Trophoblast cell (in vitro differentiated cells and primary cell): ENCODE results near the gene HIVEP3.

Experiments
- DNase-seq, 2 donors: peaks; one replicate each; pipeline ENCODE4 v3.0.0-alpha.2; 2016
- H2AFZ ChIP-seq: 2 replicates; pipeline ENCODE4 v1.6.1; 2013; ENCODE audit warnings: low read length, moderate library complexity, mild to moderate bottlenecking; ENCODE audit not compliant: insufficient read depth, poor library complexity
- H2AK5ac ChIP-seq: 2 replicates; pipeline ENCODE4 v1.6.1; 2013; ENCODE audit warnings: mild to moderate bottlenecking, low read length
- H2BK120ac ChIP-seq: 2 replicates; pipeline ENCODE4 v1.6.1; 2013; ENCODE audit warnings: low read length, mild to moderate bottlenecking, moderate library complexity; ENCODE audit not compliant: insufficient read depth, poor library complexity
- H2BK12ac ChIP-seq: 2 replicates; pipeline ENCODE4 v1.6.1; 2013; ENCODE audit warnings: mild to moderate bottlenecking, low read length, moderate library complexity
- H2BK5ac ChIP-seq: 2 replicates; pipeline ENCODE4 v1.6.1; 2013; ENCODE audit warnings: low read length, low read depth, moderate library complexity, mild to moderate bottlenecking; ENCODE audit not compliant: poor library complexity
- H3K14ac ChIP-seq: 2 replicates; pipeline ENCODE4 v1.6.1; 2013; ENCODE audit warnings: mild to moderate bottlenecking, low read length
- H3K18ac ChIP-seq: 2 replicates; pipeline ENCODE4 v1.6.1; 2013; ENCODE audit warnings: mild to moderate bottlenecking, low read length
- H3K23ac ChIP-seq: 2 replicates; pipeline ENCODE4 v1.6.1; 2013; ENCODE audit warnings: low read length
- H3K27ac ChIP-seq: 2 replicates; pipeline ENCODE4 v1.5.1; 2013; ENCODE audit warnings: low read depth, mild to moderate bottlenecking, inconsistent platforms, low read length, moderate library complexity
- H3K27me3 ChIP-seq: 2 replicates; pipeline ENCODE4 v1.6.1; 2013; ENCODE audit warnings: inconsistent platforms, mild to moderate bottlenecking, low read length, moderate library complexity; ENCODE audit not compliant: insufficient read depth
- H3K36me3 ChIP-seq, 2 experiments: 1 replicate in 1 of 2; 2 replicates in 1 of 2; pipeline ENCODE4 v1.6.1; 2013; ENCODE audit warnings: low read length in 2 of 2, mild to moderate bottlenecking in 2 of 2, moderate library complexity in 1 of 2; ENCODE audit not compliant: insufficient read depth in 2 of 2, control insufficient read depth in 1 of 2
- H3K4ac ChIP-seq: 2 replicates; pipeline ENCODE4 v1.6.1; 2013; ENCODE audit warnings: low read depth, mild to moderate bottlenecking, low read length, moderate library complexity
- H3K4me1 ChIP-seq, 2 experiments: 1 replicate in 1 of 2; 2 replicates in 1 of 2; pipeline ENCODE4 v1.6.1; 2013; ENCODE audit warnings: low read length in 2 of 2, mild to moderate bottlenecking in 2 of 2, moderate library complexity in 1 of 2; ENCODE audit not compliant: insufficient read depth in 2 of 2, control insufficient read depth in 1 of 2
- H3K4me2 ChIP-seq: 2 replicates; pipeline ENCODE4 v1.6.1; 2013; ENCODE audit warnings: inconsistent platforms, mild to moderate bottlenecking, low read length, moderate library complexity
- H3K4me3 ChIP-seq: 2 replicates; pipeline ENCODE4 v1.5.1; 2013; ENCODE audit warnings: mild to moderate bottlenecking, low read depth, low read length, inconsistent platforms
- H3K79me1 ChIP-seq: one replicate; pipeline ENCODE4 v1.6.1; 2013; ENCODE audit warnings: low read length
- H3K79me2 ChIP-seq: 2 replicates; pipeline ENCODE4 v1.6.1; 2013; ENCODE audit warnings: low read length, mild to moderate bottlenecking; ENCODE audit not compliant: control insufficient read depth, insufficient read depth, poor library complexity
- H3K9ac ChIP-seq: 2 replicates; pipeline ENCODE4 v1.6.1; 2013; ENCODE audit warnings: mild to moderate bottlenecking, low read length
- H3K9me3 ChIP-seq: 2 replicates; pipeline ENCODE4 v1.6.1; 2013; ENCODE audit warnings: low read depth, mild to moderate bottlenecking, control low read depth, inconsistent platforms, low read length; ENCODE audit not compliant: insufficient read depth
- H4K12ac ChIP-seq: 2 replicates; pipeline ENCODE4 v1.6.1; 2013; ENCODE audit warnings: low read depth, mild to moderate bottlenecking, low read length, moderate library complexity
- H4K8ac ChIP-seq: 2 replicates; pipeline ENCODE4 v1.6.1; 2013; ENCODE audit warnings: low read depth, mild to moderate bottlenecking, low read length, moderate library complexity
- H4K91ac ChIP-seq: one replicate; pipeline ENCODE4 v1.6.1; 2013; ENCODE audit warnings: low read depth, mild to moderate bottlenecking, low read length, moderate library complexity
- WGBS: extraction: QIAGEN DNeasy Blood & Tissue Kit; methylation state at CpG from one replicate; pipeline ENCODE4 v1.1.7; 2013; ENCODE audit warnings: missing lambda C conversion rate; ENCODE audit not compliant: insufficient read length, insufficient coverage; ENCODE audit errors: extremely low coverage; 5-methylcytosine and 5-hydroxymethylcytosine counted together

The HIVEP3 gene

DNA sequence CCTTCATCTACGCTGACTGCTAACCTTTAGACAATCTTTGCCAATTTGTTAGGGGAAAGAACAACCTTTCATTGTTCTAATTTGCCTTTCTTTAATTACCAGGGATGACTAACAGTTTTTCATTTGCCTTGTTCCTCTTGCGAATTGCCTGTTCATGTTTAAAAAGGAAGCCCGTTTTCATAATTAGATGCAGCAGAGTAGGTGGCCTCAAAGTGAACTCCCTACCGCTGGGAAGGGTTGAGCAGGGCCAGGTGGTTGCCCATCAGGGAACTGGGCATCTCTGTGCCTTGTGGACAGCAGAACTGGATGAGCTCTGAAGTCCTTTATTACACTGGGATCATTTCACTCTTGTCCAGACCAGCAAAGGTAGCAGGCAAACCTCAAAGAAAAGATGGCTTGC is 59.0 kb downstream of the HIVEP3 start:
- Histone ChIP-seq H3K9ac (no peak overlapping the region), H3K79me2 (peaks cover 2% of the 10 kb centered on the region), H2BK12ac (no peak overlapping the region), H4K8ac (no peak overlapping the region), H3K14ac (no peak overlapping the region), H4K12ac (no peak overlapping the region), H2AK5ac (no peak overlapping the region), H3K36me3 (no peaks in the 10 kb centered on the region), H3K27me3 (no peaks in the 10 kb centered on the region), H2BK5ac (no peak overlapping the region), H3K18ac (no peak overlapping the region), H2BK120ac (no peak overlapping the region), H3K23ac (no peak overlapping the region), H3K4me2 (no peak overlapping the region), H2AFZ (no peak overlapping the region), H3K79me1 (peaks cover 6% of the 10 kb centered on the region), H3K4ac (no peak overlapping the region), H3K9me3 (no peaks in the 10 kb centered on the region), H4K91ac (no peak overlapping the region), H3K4me3 (no peak overlapping the region), H3K4me1 (peaks cover 17 to 24% of the 10 kb centered on the region in 2 experiments), H3K27ac (no peak overlapping the region)
- no peak for DNase-seq
- no CpG with 5 or more reads among the region's 4 CpGs for WGBS

DNA sequence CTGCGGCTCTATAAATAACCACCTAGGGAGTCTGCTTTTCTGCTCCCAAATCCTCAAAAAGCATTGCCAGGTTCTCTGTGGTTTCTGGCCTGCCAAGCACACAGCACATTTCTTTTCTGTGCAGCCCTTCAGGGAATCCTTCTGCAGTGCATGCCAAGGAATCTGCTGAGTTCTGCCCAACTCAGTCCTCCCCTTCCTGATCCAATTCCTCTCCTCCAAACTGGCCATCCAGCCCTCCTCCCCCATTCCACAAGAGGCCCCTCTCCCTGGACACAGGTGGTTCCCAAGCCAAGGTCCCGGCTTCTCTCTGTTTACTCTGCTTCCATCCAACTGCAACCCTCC is 61.8 kb downstream of the HIVEP3 start:
- Histone ChIP-seq H3K36me3 (no peaks in the 10 kb centered on the region), H2AK5ac (no peak overlapping the region), H4K12ac (no peak overlapping the region), H3K23ac (no peak overlapping the region), H3K4me3 (no peak overlapping the region), H3K4me1 (peaks cover 6 to 12% of the 10 kb centered on the region in 2 experiments), H3K27ac (no peak overlapping the region), H3K4me2 (no peak overlapping the region), H3K9me3 (no peaks in the 10 kb centered on the region), H3K9ac (peak overlapping the region; percentile 17), H3K18ac (no peak overlapping the region), H2BK12ac (no peak overlapping the region), H3K79me2 (peaks cover under 1% of the 10 kb centered on the region), H3K27me3 (no peaks in the 10 kb centered on the region), H2BK5ac (no peak overlapping the region), H3K4ac (no peak overlapping the region), H3K14ac (no peak overlapping the region), H3K79me1 (peaks cover 3% of the 10 kb centered on the region), H4K8ac (no peak overlapping the region), H2AFZ (no peak overlapping the region), H2BK120ac (no peak overlapping the region), H4K91ac (no peak overlapping the region)
- no peak for DNase-seq
- no CpG with 5 or more reads among the region's 2 CpGs for WGBS

DNA sequence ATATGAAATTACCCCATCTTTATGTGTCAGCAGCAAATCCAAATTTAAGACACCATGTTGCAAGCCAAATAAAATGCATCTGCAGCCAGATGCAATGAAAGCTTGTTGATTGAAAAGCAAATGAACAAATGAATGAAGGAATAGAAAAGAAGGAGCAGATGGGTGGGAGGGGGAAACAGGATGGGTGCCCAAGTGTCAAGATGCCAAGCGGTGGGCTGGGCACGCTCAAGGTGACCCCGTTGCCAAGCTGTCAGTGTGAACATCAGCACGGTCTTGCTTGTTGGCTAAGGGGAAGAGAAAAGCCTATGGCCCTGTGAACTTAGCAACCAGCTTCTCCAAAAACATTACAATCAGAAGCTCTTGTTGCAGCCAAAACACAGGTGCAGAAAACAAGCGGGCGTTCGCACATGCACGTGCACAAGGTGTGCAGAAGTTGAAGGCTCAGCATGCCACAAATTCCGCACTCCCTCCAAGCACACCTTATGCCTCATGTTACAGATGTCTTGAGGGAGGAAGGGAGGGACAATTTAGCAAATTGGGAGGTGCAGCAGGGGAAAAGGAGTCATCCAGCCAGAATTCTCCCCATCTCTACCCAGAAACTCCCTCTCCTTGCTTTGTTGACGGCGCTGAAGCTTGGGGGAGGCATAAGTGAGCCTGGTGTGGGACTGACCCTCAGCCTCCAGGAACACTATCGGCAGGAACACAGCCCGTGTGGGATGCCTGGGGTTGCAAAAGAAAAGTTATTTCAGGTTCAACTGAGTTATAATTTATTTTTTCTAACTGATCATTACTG is 62.4 kb downstream of the HIVEP3 start:
- Histone ChIP-seq H3K27me3 (no peaks in the 10 kb centered on the region), H3K36me3 (no peaks in the 10 kb centered on the region), H3K79me1 (peaks cover 3% of the 10 kb centered on the region), H3K4me2 (no peak overlapping the region), H4K12ac (no peak overlapping the region), H2AFZ (peak overlapping the region; percentile 18), H3K79me2 (no peaks in the 10 kb centered on the region), H2BK5ac (no peak overlapping the region), H3K27ac (no peak overlapping the region), H4K91ac (no peak overlapping the region), H3K18ac (no peak overlapping the region), H3K9me3 (no peaks in the 10 kb centered on the region), H3K23ac (no peak overlapping the region), H2BK120ac (no peak overlapping the region), H3K14ac (no peak overlapping the region), H4K8ac (no peak overlapping the region), H3K4me3 (no peak overlapping the region), H3K4me1 (peaks cover 3 to 12% of the 10 kb centered on the region in 2 experiments), H2AK5ac (no peak overlapping the region), H3K9ac (no peak overlapping the region), H3K4ac (no peak overlapping the region), H2BK12ac (no peak overlapping the region)
- WGBS, result no CpG with 5 or more reads among the region's 13 CpGs
- peak; percentile 82 to 89 for DNase-seq

DNA sequence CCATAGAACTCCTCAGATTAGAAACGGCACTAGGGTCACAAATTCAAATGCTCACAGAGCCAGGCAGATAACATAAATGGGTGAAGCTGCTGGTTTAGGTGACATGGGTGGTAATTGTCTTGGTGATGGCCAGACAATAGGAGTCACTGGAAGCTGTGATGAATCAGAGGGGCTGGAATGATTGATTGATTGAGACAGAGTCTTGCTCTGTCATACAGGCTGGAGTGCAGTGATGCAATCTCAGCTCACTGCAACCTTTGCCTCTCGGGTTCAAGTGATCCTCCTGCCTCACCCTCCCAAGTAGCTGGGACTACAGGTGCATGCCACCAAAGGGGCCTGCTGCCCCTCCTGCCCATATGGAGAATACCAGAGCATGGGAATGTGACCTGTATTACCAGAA is 63.0 kb downstream of the HIVEP3 start:
- H3K14ac ChIP-seq, result no peak overlapping the region
- H4K91ac ChIP-seq, result no peak overlapping the region
- no peak overlapping the region for H2BK5ac ChIP-seq
- H3K36me3 ChIP-seq, result no peaks in the 10 kb centered on the region
- H2BK12ac ChIP-seq, result no peak overlapping the region
- H3K27me3 ChIP-seq, result no peaks in the 10 kb centered on the region
- H3K23ac ChIP-seq, result no peak overlapping the region
- H2AFZ ChIP-seq, result no peak overlapping the region
- peak; percentile 88 to 90 for DNase-seq
- H3K4me2 ChIP-seq, result no peak overlapping the region
- peaks cover 3 to 12% of the 10 kb centered on the region in 2 experiments for H3K4me1 ChIP-seq
- no peak overlapping the region for H3K27ac ChIP-seq
- H3K9ac ChIP-seq, result no peak overlapping the region
- no peaks in the 10 kb centered on the region for H3K79me2 ChIP-seq
- H2BK120ac ChIP-seq, result no peak overlapping the region
- H3K79me1 ChIP-seq, result peaks cover 3% of the 10 kb centered on the region
- no CpG with 5 or more reads among the region's 2 CpGs for WGBS
- H3K9me3 ChIP-seq, result no peaks in the 10 kb centered on the region
- no peak overlapping the region for H4K12ac ChIP-seq
- H3K4ac ChIP-seq, result no peak overlapping the region
- no peak overlapping the region for H2AK5ac ChIP-seq
- H4K8ac ChIP-seq, result no peak overlapping the region
- H3K4me3 ChIP-seq, result no peak overlapping the region
- no peak overlapping the region for H3K18ac ChIP-seq
